Measurements from ENCODE around the gene GANC. TPM values are rescaled to one million over a fixed set of nuclear protein-coding genes. Genes with fewer than 3 reads are reported as not detected.
"Not testable (repeated sequence)": the region's sequence is repeated elsewhere in the genome, so short reads cannot be mapped to it uniquely, and the experiment has no call there.

Gene GANC
- total RNA-seq, 1 donor from 2014 or later: 14.2 TPM

DNA sequence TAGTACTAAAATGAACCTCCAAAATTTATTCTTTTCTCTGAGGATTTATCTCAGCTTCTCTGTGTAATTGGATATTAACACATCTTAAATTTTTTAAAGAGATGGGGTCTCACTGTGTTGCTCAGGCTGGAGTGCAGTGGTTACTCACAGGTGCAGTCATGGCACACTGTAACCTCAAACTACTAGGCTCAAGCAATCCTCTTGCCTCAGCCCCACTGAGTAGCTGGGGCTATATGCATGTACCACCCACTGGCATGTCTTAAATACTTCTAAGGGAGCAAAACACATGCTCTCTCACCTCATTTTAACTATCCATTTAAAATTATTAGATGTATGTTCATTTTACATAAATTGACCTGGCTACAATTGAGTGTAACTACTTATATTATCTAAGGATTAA, 11.6 kb downstream of the GANC start:
- Histone ChIP-seq H3K4me3 (ENCODE audit: low read depth, low read length) (no peak overlapping the region), H3K27me3 (ENCODE audit: control insufficient read depth, insufficient read depth, low read length) (no peaks in the 10 kb centered on the region), H3K36me3 (ENCODE audit: control insufficient read depth, insufficient read depth, low read length) (no peaks in the 10 kb centered on the region)
- TF ChIP-seq, protein P1, sequence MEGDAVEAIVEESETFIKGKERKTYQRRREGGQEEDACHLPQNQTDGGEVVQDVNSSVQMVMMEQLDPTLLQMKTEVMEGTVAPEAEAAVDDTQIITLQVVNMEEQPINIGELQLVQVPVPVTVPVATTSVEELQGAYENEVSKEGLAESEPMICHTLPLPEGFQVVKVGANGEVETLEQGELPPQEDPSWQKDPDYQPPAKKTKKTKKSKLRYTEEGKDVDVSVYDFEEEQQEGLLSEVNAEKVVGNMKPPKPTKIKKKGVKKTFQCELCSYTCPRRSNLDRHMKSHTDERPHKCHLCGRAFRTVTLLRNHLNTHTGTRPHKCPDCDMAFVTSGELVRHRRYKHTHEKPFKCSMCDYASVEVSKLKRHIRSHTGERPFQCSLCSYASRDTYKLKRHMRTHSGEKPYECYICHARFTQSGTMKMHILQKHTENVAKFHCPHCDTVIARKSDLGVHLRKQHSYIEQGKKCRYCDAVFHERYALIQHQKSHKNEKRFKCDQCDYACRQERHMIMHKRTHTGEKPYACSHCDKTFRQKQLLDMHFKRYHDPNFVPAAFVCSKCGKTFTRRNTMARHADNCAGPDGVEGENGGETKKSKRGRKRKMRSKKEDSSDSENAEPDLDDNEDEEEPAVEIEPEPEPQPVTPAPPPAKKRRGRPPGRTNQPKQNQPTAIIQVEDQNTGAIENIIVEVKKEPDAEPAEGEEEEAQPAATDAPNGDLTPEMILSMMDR (IDR thresholded peaks at IDR 0.05; ENCODE audit: insufficient read depth, low read length, poor library complexity, severe bottlenecking): no peak
- DNase-seq (ENCODE audit: low read depth): no peak

GRCh38 chr15:42285034-42285433, 12.0 kb downstream of the GANC start:
- Histone ChIP-seq H3K4me3 (ENCODE audit: low read depth, low read length) (no peak overlapping the region), H3K27me3 (ENCODE audit: control insufficient read depth, insufficient read depth, low read length) (no peaks in the 10 kb centered on the region), H3K36me3 (ENCODE audit: control insufficient read depth, insufficient read depth, low read length) (no peaks in the 10 kb centered on the region)
- TF ChIP-seq, protein P1 (IDR thresholded peaks at IDR 0.05; ENCODE audit: insufficient read depth, low read length, poor library complexity, severe bottlenecking): no peak
- no peak for DNase-seq (ENCODE audit: low read depth)

GRCh38 chr15:42286445-42287029, 13.5 kb downstream of the GANC start:
- H3K4me3 ChIP-seq (ENCODE audit: low read depth, low read length): no peak overlapping the region
- H3K36me3 ChIP-seq (ENCODE audit: control insufficient read depth, insufficient read depth, low read length): no peaks in the 10 kb centered on the region
- no peaks in the 10 kb centered on the region for H3K27me3 ChIP-seq (ENCODE audit: control insufficient read depth, insufficient read depth, low read length)
- no peak for DNase-seq (ENCODE audit: low read depth)
- TF ChIP-seq, protein P1 (IDR thresholded peaks at IDR 0.05; ENCODE audit: insufficient read depth, low read length, poor library complexity, severe bottlenecking): no peak

GRCh38 chr15:42287931-42288330, 14.9 kb downstream of the GANC start:
- Histone ChIP-seq H3K27me3 (ENCODE audit: control insufficient read depth, insufficient read depth, low read length) (no peaks in the 10 kb centered on the region), H3K36me3 (ENCODE audit: control insufficient read depth, insufficient read depth, low read length) (no peaks in the 10 kb centered on the region), H3K4me3 (ENCODE audit: low read depth, low read length) (no peak overlapping the region)
- TF ChIP-seq, protein P1 (IDR thresholded peaks at IDR 0.05; ENCODE audit: insufficient read depth, low read length, poor library complexity, severe bottlenecking): no peak
- DNase-seq (ENCODE audit: low read depth): no peak

GRCh38 chr15:42289166-42289565, 16.2 kb downstream of the GANC start:
- no peak for DNase-seq (ENCODE audit: low read depth)
- TF ChIP-seq, protein P1 (IDR thresholded peaks at IDR 0.05; ENCODE audit: insufficient read depth, low read length, poor library complexity, severe bottlenecking): no peak
- Histone ChIP-seq H3K36me3 (ENCODE audit: control insufficient read depth, insufficient read depth, low read length) (no peaks in the 10 kb centered on the region), H3K27me3 (ENCODE audit: control insufficient read depth, insufficient read depth, low read length) (no peaks in the 10 kb centered on the region), H3K4me3 (ENCODE audit: low read depth, low read length) (no peak overlapping the region)

DNA sequence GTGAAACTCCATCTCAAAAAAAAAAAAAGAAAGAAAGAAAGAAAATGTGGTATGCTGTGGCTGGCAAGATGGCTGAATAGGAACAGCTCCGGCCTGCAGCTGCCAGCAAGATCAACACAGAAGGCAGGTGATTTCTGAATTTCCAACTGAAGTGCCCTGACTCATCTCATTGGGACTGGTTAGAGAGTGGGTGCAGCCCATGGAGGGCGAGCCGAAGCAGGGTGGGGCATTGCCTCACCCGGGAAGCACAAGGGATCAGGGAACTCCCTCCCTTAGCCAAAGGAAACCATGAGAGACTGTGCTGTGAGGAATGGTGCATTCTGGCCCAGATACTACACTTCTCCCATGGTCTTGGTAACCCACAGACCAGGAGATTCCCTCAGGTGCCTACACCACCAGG, 28.0 kb downstream of the GANC start:
- H3K27me3 ChIP-seq (ENCODE audit: control insufficient read depth, insufficient read depth, low read length); H3K36me3 ChIP-seq (ENCODE audit: control insufficient read depth, insufficient read depth, low read length); H3K4me3 ChIP-seq (ENCODE audit: low read depth, low read length); DNase-seq (ENCODE audit: low read depth): not testable (repeated sequence)

Measured in kidney epithelial cell (primary cell).